GM12878 (cell line): Measurements from ENCODE around the gene PGA3. TPM values are rescaled to one million over a fixed set of nuclear protein-coding genes. Genes with fewer than 3 reads are reported as not detected.

ENCODE experiments used
- ESRRA ChIP-seq: IDR thresholded peaks from 2 replicates; pipeline ENCODE4 v1.6.1; 2012; ENCODE audit warnings: mild to moderate bottlenecking, low read length, improper control_type of control experiment
- KLF5 ChIP-seq: fragments of 450-650 bp; IDR thresholded peaks from 2 replicates; pipeline ENCODE4 v1.6.1; 2014; ENCODE audit warnings: mild to moderate bottlenecking; ENCODE audit not compliant: partially characterized antibody
- LARP7 ChIP-seq: fragments of 450-650 bp; IDR thresholded peaks from 2 replicates; pipeline ENCODE4 v1.6.1; 2017; ENCODE audit warnings: mild to moderate bottlenecking
- NBN ChIP-seq: fragments of 450-650 bp; IDR thresholded peaks from 2 replicates; pipeline ENCODE4 v1.6.1; 2016
- NFXL1 ChIP-seq: fragments of 450-650 bp; IDR thresholded peaks from 2 replicates; pipeline ENCODE4 v1.6.1; 2017; ENCODE audit warnings: antibody characterized with exemption, mild to moderate bottlenecking, borderline replicate concordance
- NFYB ChIP-seq: IDR thresholded peaks from 2 replicates; pipeline ENCODE4 v1.6.1; 2011; ENCODE audit warnings: low read depth, mild to moderate bottlenecking, low read length, improper control_type of control experiment, moderate library complexity; ENCODE audit not compliant: insufficient read depth
- NKRF ChIP-seq: fragments of 450-650 bp; conservative IDR thresholded peaks from 2 replicates; pipeline ENCODE4 v1.6.1; 2017; ENCODE audit warnings: mild to moderate bottlenecking, moderate library complexity
- PKNOX1 ChIP-seq: fragments of 450-650 bp; IDR thresholded peaks from 2 replicates; pipeline ENCODE4 v1.6.1; 2016; ENCODE audit warnings: mild to moderate bottlenecking
- POLR2AphosphoS2 ChIP-seq: IDR thresholded peaks from 2 replicates; pipeline ENCODE4 v1.6.1; 2011; ENCODE audit warnings: low read depth, mild to moderate bottlenecking, low read length, improper control_type of control experiment, moderate library complexity
- RB1 ChIP-seq: fragments of 450-650 bp; formaldehyde crosslinking; IDR thresholded peaks from 2 replicates; pipeline ENCODE4 v1.6.1; 2017; ENCODE audit warnings: mild to moderate bottlenecking, borderline replicate concordance
- SMAD5 ChIP-seq: IDR thresholded peaks from 2 replicates; pipeline ENCODE4 v1.6.1; 2016; ENCODE audit warnings: antibody characterized with exemption, low read depth
- SMARCA5 ChIP-seq: fragments of 450-650 bp; IDR thresholded peaks from 2 replicates; pipeline ENCODE4 v1.6.1; 2017; ENCODE audit warnings: mild to moderate bottlenecking
- SMC3 ChIP-seq: IDR thresholded peaks from 2 replicates; pipeline ENCODE4 v1.6.1; 2011; ENCODE audit warnings: low read length, improper control_type of control experiment, borderline replicate concordance
- TCF3 ChIP-seq: IDR thresholded peaks from 2 replicates; pipeline ENCODE4 v1.6.1; 2012; ENCODE audit warnings: low read depth, mild to moderate bottlenecking, low read length, borderline replicate concordance; ENCODE audit not compliant: insufficient read depth
- YY1 ChIP-seq: IDR thresholded peaks from 2 replicates; pipeline ENCODE4 v1.6.1; 2011; ENCODE audit warnings: low read depth, mild to moderate bottlenecking, low read length
- ZNF217 ChIP-seq: fragments of 450-650 bp; IDR thresholded peaks from 2 replicates; pipeline ENCODE4 v1.6.1; 2017; ENCODE audit warnings: antibody characterized with exemption, mild to moderate bottlenecking
- ZNF384 ChIP-seq: IDR thresholded peaks from 2 replicates; pipeline ENCODE4 v1.6.1; 2012; ENCODE audit warnings: low read depth, mild to moderate bottlenecking, low read length, improper control_type of control experiment, borderline replicate concordance
- ZSCAN29 ChIP-seq: fragments of 450-650 bp; IDR thresholded peaks from 2 replicates; pipeline ENCODE4 v1.6.1; 2017; ENCODE audit warnings: mild to moderate bottlenecking, moderate library complexity
- ZZZ3 ChIP-seq: IDR thresholded peaks from 2 replicates; pipeline ENCODE4 v1.6.1; 2011; ENCODE audit warnings: low read depth; ENCODE audit not compliant: control insufficient read depth, insufficient read length
- polyA plus RNA-seq, 11 experiments: library from polyadenylated mRNA; depleted of rRNA in 4 of 11; unstranded in 6 of 11; stranded (reverse) in 5 of 11; fragments of >200 nt; fragmentation: Nextera tagmentation in 4 of 11; fragmentation: Illumina TruSeq in 1 of 11; extraction: Ambion mirVana in 4 of 11; extraction: Trizol in 1 of 11; gene quantifications; 1 replicate in 1 of 11; 2 replicates in 10 of 11; pipeline versions ENCODE4 v1.2.1 to v1.2.3, GENCODE V29; 2011 to 2016; ENCODE audit warnings: inconsistent platforms in 2 of 11, missing spikeins in 2 of 11, low read depth in 1 of 11
- total RNA-seq, 4 experiments: library from RNA; depleted of rRNA in 3 of 4; stranded (reverse); fragments of >200 nt in 3 of 4; fragmentation: Illumina TruSeq in 1 of 4; extraction: Trizol in 1 of 4; gene quantifications; 2 replicates each; pipeline versions ENCODE4 v1.2.1 to v1.2.3, GENCODE V29; 2013 to 2021
- TF ChIP-seq, protein P1 (sequence below): fragments of 450-650 bp; formaldehyde crosslinking; IDR thresholded peaks from 2 replicates; pipeline ENCODE4 v1.5.0; 2022; ENCODE audit warnings: mild to moderate bottlenecking, missing genetic modification characterization
- TF ChIP-seq, protein P2 (sequence below): fragments of 450-650 bp; IDR thresholded peaks from 2 replicates; pipeline ENCODE4 v1.6.1; 2017; ENCODE audit warnings: borderline replicate concordance
- TF ChIP-seq, protein P3 (sequence below): fragments of 450-650 bp; IDR thresholded peaks from 2 replicates; pipeline ENCODE4 v1.6.1; 2017; ENCODE audit warnings: mild to moderate bottlenecking

PGA3 gene
- total and polyA plus RNA-seq, 10 of the 15 experiments (the other 5 are each of a cell fraction or from before 2014, with no cell fraction given), result not detected

GRCh38 chr11:61254403-61255025 is 51.2 kb downstream of the PGA3 start (continued):
- peak; percentile 23; the same call in 1 of the 2 replicates for TF ChIP-seq RB1
- TF ChIP-seq ZSCAN29, result no peak
- TF ChIP-seq YY1, result 0 out of 2 replicates have a peak, but pooled peaks have one; percentile 15
- TF ChIP-seq, protein P1, sequence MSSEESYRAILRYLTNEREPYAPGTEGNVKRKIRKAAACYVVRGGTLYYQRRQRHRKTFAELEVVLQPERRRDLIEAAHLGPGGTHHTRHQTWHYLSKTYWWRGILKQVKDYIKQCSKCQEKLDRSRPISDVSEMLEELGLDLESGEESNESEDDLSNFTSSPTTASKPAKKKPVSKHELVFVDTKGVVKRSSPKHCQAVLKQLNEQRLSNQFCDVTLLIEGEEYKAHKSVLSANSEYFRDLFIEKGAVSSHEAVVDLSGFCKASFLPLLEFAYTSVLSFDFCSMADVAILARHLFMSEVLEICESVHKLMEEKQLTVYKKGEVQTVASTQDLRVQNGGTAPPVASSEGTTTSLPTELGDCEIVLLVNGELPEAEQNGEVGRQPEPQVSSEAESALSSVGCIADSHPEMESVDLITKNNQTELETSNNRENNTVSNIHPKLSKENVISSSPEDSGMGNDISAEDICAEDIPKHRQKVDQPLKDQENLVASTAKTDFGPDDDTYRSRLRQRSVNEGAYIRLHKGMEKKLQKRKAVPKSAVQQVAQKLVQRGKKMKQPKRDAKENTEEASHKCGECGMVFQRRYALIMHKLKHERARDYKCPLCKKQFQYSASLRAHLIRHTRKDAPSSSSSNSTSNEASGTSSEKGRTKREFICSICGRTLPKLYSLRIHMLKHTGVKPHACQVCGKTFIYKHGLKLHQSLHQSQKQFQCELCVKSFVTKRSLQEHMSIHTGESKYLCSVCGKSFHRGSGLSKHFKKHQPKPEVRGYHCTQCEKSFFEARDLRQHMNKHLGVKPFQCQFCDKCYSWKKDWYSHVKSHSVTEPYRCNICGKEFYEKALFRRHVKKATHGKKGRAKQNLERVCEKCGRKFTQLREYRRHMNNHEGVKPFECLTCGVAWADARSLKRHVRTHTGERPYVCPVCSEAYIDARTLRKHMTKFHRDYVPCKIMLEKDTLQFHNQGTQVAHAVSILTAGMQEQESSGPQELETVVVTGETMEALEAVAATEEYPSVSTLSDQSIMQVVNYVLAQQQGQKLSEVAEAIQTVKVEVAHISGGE (CRISPR knock-in tag), result no peak
- no peak for TF ChIP-seq SMAD5
- TF ChIP-seq ESRRA, result no peak
- TF ChIP-seq, protein P2, sequence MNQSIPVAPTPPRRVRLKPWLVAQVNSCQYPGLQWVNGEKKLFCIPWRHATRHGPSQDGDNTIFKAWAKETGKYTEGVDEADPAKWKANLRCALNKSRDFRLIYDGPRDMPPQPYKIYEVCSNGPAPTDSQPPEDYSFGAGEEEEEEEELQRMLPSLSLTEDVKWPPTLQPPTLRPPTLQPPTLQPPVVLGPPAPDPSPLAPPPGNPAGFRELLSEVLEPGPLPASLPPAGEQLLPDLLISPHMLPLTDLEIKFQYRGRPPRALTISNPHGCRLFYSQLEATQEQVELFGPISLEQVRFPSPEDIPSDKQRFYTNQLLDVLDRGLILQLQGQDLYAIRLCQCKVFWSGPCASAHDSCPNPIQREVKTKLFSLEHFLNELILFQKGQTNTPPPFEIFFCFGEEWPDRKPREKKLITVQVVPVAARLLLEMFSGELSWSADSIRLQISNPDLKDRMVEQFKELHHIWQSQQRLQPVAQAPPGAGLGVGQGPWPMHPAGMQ, result no peak
- no peak for TF ChIP-seq NBN
- TF ChIP-seq PKNOX1, result no peak
- TF ChIP-seq NFXL1, result no peak
- no peak for TF ChIP-seq NKRF
- TF ChIP-seq NFYB, result no peak
- no peak for TF ChIP-seq ZZZ3
- TF ChIP-seq, protein P3, sequence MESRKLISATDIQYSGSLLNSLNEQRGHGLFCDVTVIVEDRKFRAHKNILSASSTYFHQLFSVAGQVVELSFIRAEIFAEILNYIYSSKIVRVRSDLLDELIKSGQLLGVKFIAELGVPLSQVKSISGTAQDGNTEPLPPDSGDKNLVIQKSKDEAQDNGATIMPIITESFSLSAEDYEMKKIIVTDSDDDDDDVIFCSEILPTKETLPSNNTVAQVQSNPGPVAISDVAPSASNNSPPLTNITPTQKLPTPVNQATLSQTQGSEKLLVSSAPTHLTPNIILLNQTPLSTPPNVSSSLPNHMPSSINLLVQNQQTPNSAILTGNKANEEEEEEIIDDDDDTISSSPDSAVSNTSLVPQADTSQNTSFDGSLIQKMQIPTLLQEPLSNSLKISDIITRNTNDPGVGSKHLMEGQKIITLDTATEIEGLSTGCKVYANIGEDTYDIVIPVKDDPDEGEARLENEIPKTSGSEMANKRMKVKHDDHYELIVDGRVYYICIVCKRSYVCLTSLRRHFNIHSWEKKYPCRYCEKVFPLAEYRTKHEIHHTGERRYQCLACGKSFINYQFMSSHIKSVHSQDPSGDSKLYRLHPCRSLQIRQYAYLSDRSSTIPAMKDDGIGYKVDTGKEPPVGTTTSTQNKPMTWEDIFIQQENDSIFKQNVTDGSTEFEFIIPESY, result no peak
- TF ChIP-seq SMC3, result peak; percentile 79
- no peak for TF ChIP-seq LARP7
- peak; percentile 66; the same call in 1 of the 2 replicates for TF ChIP-seq SMARCA5
- TF ChIP-seq ZNF217, result no peak
- TF ChIP-seq POLR2AphosphoS2, result no peak
- no peak for TF ChIP-seq KLF5
- TF ChIP-seq ZNF384, result no peak
- TF ChIP-seq TCF3, result no peak
